GM23248 (cell line): ENCODE measurements around the gene SAXO1.

Experiments used
- EZH2 ChIP-seq: fragments of 200-600 bp; sonication (generic); IDR thresholded peaks from 2 replicates; pipeline ENCODE4 v1.6.1; 2018; ENCODE audit warnings: antibody characterized with exemption, mild to moderate bottlenecking; ENCODE audit not compliant: insufficient read depth, poor library complexity, severe bottlenecking
- EZH2phosphoT487 ChIP-seq: fragments of 200-600 bp; sonication (generic); IDR thresholded peaks from 2 replicates; pipeline ENCODE4 v1.6.1; 2018; ENCODE audit warnings: antibody characterized with exemption, moderate library complexity, mild to moderate bottlenecking, low read depth; ENCODE audit not compliant: insufficient read depth

GRCh38 chr9:18881758-18882157, 151.3 kb downstream of the SAXO1 start:
- TF ChIP-seq EZH2: no peak
- TF ChIP-seq EZH2phosphoT487: no peak
